NCI-H1105 treated with DMSO at 0.1 percent for 48 hours (cell line): Measurements from ENCODE around the gene PITPNB.
A peak's percentile ranks its signal among the peaks of the same experiment; 100 is the strongest.

Experiments
- DNase-seq: peaks from one replicate; lab custom pipeline; 2025; lab: John Stamatoyannopoulos, UW

The PITPNB gene

DNA sequence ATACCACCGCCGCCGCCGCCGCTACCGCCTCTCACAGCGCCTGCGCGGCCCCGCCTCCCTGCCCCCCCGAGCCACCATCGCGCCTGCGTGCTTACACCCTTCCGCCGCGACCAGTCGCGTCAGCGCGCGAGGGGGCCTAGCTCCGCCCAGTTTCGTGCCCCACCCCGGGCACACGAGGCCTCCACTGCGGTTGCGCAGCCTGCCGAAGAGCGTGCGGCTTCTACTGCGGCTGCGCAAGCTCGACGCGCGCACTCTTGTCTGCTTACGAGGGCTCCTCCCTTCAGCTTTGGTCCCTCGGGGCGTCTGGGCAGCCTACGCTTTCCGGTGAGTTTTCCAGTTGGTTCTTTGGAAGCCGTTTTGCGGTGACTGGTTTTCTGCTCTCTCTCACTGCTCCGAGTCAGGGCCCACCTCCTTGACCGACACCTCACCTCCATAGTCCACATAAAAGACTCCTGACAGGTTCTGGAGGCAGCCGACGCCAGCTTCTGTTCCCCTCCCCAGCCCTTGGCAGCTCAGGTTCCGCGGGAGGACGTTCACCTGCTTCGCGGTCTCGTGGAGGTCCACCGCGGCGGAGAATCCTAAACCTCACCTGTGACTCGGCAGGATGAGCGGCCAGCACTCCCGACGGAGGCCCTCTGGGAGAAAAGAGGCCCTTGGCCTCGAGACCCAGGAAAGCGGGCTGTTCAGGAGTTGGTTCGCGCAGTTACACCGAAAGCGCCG lies at the start of gene PITPNB:
Gene PITPNB (minus strand): TSS at position 35 of the 720 bp plus-strand sequence. CDS start 65 bp downstream, outside the sequence.
- peak; percentile 96 for DNase-seq

GRCh38 chr22:27966168-27967064 lies 47.4 kb upstream of the PITPNB start:
- no peak for DNase-seq

GRCh38 chr22:27962268-27963044 lies 43.4 kb upstream of the PITPNB start:
- DNase-seq, result no peak

GRCh38 chr22:27961680-27962079 lies 42.6 kb upstream of the PITPNB start:
- DNase-seq, result no peak

DNA sequence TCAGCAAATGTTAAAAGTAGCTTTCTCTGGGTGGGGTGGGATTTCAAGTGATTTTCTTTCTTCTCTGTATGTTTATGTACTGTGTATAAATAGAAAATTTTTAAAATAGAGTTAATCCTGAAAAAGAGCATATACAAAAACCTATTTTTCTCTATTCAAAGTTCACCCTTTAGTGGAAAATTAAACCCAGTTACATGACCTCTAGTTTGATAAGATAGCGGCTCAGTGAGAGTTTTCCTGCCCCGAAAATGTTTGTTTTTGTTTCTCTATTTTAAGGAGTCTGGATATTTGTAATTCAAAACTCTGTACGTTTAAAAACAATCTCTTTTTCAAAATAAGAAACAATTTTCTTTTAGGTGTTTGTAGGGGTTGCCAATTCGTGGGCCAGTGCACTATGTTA lies 42.1 kb upstream of the PITPNB start:
- no peak for DNase-seq

GRCh38 chr22:27959335-27960090 lies 40.5 kb upstream of the PITPNB start:
- DNase-seq, result no peak

GRCh38 chr22:27952779-27953178 lies 33.7 kb upstream of the PITPNB start:
- no peak for DNase-seq

GRCh38 chr22:27952091-27952490 lies 33.0 kb upstream of the PITPNB start:
- no peak for DNase-seq

- no peak for DNase-seq
These were observed 30.4 kb upstream of the PITPNB start for GRCh38 chr22:27949421-27949820.

GRCh38 chr22:27948569-27948968 lies 29.5 kb upstream of the PITPNB start:
- no peak for DNase-seq

DNA sequence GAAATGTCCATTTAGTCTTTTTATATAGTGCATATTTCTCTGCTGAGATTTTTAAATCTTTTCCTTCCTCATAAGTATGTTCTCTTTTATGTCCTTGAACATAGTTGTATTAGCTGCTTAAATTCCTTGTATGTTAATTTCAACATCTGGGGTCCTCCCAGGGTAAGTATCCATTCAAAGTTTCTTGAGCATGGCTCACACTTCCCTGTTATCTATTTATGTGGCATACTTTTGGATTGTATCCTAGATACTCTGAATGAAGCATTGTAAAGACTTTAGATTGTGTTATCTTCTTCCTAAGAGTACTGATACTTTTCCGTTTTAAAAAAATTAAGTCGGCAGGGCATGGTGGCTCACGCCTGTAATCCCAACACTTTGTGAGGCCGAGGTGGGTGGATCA lies 28.4 kb upstream of the PITPNB start:
- no peak for DNase-seq

DNA sequence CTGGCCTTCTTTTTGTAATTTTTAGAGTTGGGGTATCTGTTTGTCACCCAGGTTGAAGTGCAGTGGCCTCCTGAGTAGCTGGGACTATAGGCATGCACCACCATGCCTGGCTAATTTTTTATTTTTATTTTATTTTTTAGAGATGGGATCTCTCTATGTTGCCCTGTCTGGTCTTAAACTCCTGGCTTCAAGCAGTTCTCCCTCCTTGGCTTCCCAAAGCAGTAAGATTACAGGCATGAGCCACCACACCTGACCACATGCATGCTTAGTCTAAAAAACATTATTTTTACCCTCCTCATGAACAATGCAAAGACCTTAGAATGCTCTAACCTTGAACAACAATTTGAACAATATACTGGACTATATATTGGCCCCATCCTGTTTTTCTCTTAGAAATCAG lies 22.1 kb upstream of the PITPNB start:
- no peak for DNase-seq

DNA sequence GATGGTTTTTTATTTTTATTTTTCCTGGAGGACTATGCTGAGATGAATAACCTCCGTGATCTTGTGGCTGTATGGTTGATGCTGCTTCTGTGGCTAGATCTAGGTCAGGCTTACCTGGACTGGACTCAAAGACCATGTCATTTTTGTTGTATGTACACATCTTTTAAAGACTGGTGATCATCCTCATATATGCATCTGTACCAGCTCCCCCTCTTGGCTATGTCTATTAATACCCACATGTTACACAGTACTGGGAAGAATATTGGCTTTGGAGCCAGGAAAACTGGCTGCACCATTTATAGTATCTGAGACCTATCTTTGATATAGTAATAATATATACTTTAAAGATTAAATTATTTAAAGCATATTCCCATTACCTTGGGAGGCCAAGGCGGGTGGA lies 18.4 kb upstream of the PITPNB start:
- no peak for DNase-seq

- DNase-seq, result no peak
These were observed 16.8 kb upstream of the PITPNB start for GRCh38 chr22:27935897-27936296.

DNA sequence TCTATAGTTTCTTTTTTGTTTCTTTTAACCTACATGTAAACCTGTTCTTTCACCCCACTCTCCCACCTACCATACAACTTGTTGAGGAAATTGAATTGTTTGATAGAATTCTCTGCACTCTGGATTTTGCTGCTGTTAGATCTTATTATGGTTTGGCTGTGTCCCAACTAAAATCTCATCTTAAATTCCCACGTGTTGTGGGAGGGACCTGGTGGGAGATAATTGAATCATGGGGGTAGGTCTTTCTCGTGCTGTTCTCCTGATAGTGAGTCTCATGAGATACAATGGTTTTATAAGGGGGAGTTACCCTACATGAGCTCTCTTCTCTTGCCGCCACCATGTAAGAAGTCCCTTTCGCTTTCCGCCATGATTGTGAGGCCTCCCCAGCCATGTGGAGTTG lies 15.0 kb upstream of the PITPNB start:
- no peak for DNase-seq

DNA sequence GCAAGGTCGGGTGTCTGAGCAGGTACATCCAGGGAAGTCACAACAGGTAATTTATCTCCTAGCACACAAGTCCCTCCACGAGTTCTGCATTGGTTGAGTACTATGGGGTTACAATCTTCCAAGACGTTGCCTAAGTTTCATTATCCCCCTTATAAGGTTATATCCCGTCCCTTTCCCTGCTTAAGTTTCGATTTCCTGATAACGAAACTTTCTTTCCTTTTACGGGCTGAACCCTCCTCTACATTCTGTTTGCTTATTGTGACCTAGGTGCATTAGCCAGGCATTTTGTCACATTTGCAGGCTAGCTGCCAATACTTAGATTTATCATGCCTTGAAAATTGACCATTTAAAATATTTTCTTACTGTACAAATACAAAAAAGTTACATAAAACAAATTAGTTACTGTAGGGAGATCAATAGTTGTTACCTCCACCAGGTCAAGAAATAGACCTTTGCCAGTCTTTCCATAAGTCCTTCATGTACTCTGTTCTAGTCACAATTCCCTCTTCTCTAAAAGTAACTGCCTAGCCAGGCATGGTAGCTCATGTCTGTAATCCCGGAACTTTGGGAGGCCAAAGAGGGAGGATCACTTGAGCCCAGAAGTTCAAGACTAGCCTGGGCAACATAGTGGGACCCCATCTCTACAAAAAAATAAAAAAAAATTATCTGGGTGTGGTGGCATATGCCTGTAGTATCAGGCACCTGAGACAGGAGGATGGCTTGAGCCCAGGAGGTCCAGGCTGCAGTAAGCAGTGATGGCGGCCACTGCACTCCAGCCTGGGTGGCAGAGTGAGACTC lies 14.3 kb upstream of the PITPNB start:
- DNase-seq, result no peak

DNA sequence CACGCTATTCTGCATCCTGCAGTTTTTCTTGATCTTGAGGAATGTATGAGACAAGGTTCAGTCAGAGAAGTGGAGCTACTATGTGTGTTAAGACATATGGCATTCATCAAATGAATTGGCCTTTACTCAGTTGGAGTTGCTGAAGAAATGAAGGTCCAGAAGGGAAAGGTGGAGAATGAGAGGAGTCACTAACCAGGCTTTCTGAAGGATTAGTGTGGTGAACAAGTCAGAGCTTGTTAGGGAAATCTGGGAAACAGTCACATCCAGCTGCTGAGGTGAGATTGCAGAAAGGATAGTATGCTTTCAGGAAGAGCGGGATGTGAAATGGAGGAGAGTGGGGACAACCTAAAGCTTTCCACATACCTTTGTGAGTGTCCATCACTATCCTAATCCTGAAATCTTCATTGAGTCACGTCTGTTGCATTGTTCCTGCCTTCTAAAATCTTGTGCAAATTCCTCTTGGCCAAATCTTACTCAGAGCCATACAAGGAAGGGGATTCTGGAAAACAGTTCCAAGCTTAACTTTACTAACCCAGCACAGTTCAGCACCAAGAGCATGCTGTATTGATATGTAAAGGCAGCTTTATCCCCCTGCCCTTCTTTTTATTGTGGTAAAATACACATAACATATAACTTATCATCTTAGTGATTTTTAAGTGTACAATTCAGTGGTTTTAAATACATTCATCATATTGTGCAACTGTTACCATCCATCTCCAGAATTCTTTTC lies 11.4 kb upstream of the PITPNB start:
- no peak for DNase-seq

DNA sequence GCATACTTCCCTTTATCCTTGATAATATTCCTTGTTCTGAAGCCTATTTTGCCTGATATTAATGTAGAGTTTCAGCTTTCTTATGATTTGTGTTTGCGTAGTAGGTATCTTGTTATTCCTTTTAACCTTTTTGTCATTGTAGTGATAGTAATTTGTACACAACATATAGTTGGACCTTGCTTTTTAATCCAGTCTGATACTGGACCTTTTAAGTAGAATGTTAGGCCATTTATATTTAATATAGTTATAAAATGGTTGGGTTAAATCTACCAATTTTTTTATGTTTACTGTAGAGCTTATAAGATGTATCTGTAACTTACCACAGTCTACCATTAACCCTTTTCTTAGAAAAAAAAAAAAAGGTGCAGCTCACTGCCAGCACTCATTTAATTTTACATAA lies 8.6 kb upstream of the PITPNB start:
- no peak for DNase-seq

DNA sequence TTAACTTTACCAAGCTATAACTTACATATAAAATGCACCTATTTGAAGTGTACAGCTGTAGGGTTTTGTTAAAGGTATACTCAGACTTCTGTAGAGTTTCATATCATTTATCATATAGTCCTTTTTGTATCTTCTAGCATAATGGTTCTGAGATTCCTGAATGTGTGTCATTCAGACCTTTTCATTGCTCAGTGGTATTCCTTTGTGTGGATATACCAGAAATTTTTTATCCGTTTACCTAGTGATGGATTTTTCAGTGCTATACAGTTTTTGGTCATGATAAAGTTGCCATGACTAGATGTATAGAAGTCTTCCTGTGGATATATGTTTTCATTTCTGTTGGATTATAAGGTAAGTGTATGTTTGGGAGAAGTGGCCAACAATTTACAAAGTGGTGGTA lies 6.3 kb upstream of the PITPNB start:
- no peak for DNase-seq
